Brain microvascular endothelial cell (primary cell): Measurements from ENCODE around the gene LRIT3.

ENCODE experiments used
- DNase-seq: peaks from one replicate; pipeline ENCODE4 v3.0.0-alpha.2; 2020
- H3K27ac ChIP-seq: fragments of 250-450 bp; sonication (Bioruptor Pico); 2 replicates; pipeline ENCODE4 v1.5.1; 2020; ENCODE audit warnings: mild to moderate bottlenecking, moderate library complexity
- H3K27me3 ChIP-seq: fragments of 250-450 bp; sonication (Bioruptor Pico); replicated peaks from 2 replicates; pipeline ENCODE4 v1.5.1; 2020; ENCODE audit warnings: mild to moderate bottlenecking
- H3K36me3 ChIP-seq: fragments of 250-450 bp; sonication (Bioruptor Pico); replicated peaks from 2 replicates; pipeline ENCODE4 v1.5.1; 2020; ENCODE audit warnings: mild to moderate bottlenecking
- H3K4me3 ChIP-seq: 2 replicates; pipeline ENCODE4 v1.5.1; 2011; ENCODE audit warnings: low read depth, mild to moderate bottlenecking, control low read depth, low read length, moderate library complexity
- CTCF ChIP-seq: IDR thresholded peaks from 2 replicates; pipeline ENCODE4 v1.5.1; 2011; ENCODE audit warnings: low read depth, mild to moderate bottlenecking, moderate library complexity, low read length, control low read depth, inconsistent platforms; ENCODE audit errors: missing control alignments
- in situ Hi-C: cut with HindIII; loops from 2 replicates; pipeline ENCODE4 v1.10.0; 2017; ENCODE audit warnings: low sequenced_read_pairs, low pct_ligation_motif_present

The LRIT3 gene

DNA sequence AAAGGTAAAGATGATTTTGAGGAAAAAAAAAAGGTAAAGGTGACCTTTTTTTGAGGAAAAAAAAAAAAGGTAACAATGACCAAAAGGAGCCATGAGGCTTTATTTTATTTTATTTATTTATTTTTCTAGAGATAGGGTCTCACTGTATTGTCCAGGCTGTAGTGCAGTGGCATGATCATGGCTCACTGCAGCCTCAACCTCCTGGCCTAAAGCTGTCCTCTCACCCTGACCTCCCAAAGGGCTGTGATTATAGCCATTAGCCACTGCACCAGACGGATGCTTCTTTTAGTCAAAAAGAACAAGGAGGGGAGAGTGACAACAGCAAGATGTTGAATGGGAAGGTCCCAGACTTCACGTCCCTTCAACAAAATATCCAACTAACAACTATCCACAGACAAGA lies 30.4 kb downstream of the LRIT3 start:
- Histone ChIP-seq H3K27me3 (no peaks in the 10 kb centered on the region), H3K27ac (no peak overlapping the region), H3K4me3 (no peak overlapping the region), H3K36me3 (no peaks in the 10 kb centered on the region)
- in situ Hi-C loops, result no loop called here
- no peak for TF ChIP-seq CTCF
- no peak for DNase-seq

DNA sequence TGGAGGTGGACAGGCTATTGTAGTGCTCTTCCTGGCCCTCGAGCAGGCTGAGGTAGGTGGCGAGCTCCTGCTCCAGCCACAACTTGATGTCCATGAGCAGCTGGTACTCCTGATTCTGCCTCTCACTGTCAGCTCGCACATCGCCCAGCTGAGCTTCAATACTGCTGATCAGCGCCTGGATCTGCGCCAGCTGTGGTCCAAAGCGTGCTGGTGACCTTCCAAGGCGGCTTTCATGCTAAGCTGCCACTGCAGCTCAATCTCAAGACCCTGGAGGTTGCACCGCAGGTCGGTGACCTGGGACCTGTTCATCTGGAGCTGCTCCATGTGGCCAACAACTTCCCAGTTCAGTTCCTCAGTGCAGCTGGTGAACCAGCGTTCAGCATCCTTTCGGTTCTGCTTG lies 31.2 kb downstream of the LRIT3 start:
- in situ Hi-C loops, result no loop called here
- H3K27ac ChIP-seq, result no peak overlapping the region
- no peaks in the 10 kb centered on the region for H3K27me3 ChIP-seq
- no peak for TF ChIP-seq CTCF
- DNase-seq, result no peak
- H3K4me3 ChIP-seq, result no peak overlapping the region
- no peaks in the 10 kb centered on the region for H3K36me3 ChIP-seq

GRCh38 chr4:109879636-109880314 lies 31.9 kb downstream of the LRIT3 start:
- TF ChIP-seq CTCF, result no peak
- in situ Hi-C loops, result no loop called here

GRCh38 chr4:109886303-109886702 lies 38.4 kb downstream of the LRIT3 start:
- no peaks in the 10 kb centered on the region for H3K36me3 ChIP-seq
- no peak overlapping the region for H3K27ac ChIP-seq
- in situ Hi-C loops, result no loop called here
- no peaks in the 10 kb centered on the region for H3K27me3 ChIP-seq
- no peak for DNase-seq
- no peak for TF ChIP-seq CTCF
- H3K4me3 ChIP-seq, result no peak overlapping the region

More at GRCh38 chr4:109879636-109880314, 31.9 kb downstream of the LRIT3 start:
- no peak for DNase-seq
- Histone ChIP-seq H3K4me3 (no peak overlapping the region), H3K27me3 (no peaks in the 10 kb centered on the region), H3K27ac (no peak overlapping the region), H3K36me3 (no peaks in the 10 kb centered on the region)

DNA sequence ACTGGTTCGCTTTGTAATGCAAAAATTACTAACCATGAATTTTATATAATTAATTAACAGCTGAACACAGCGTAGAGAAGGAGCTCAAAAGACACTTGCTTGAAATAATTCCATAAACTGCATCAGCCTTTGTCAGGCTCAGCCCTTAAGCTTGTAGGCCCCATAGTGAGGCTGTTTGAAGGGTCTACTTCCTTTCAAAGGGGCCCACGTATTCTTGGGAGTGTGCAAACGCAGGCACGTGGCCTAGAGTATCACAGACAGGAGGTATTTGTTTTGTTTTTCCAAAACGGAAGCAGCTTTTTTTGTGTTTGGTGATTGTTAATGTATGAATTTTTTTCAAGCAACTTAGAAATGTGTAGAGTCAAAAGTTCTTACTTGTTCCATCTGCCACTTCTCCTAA lies 39.2 kb downstream of the LRIT3 start:
- DNase-seq, result no peak
- Histone ChIP-seq H3K4me3 (no peak overlapping the region), H3K27me3 (no peaks in the 10 kb centered on the region), H3K36me3 (no peaks in the 10 kb centered on the region), H3K27ac (no peak overlapping the region)
- in situ Hi-C loops, result no loop called here
- no peak for TF ChIP-seq CTCF

- Histone ChIP-seq H3K4me3 (no peak overlapping the region), H3K36me3 (no peaks in the 10 kb centered on the region), H3K27me3 (no peaks in the 10 kb centered on the region), H3K27ac (no peak overlapping the region)
- in situ Hi-C loops, result no loop called here
- no peak for DNase-seq
- no peak for TF ChIP-seq CTCF
These were observed 42.2 kb downstream of the LRIT3 start for GRCh38 chr4:109890076-109890475.
